ENCODE results near the gene RNLS.

Gene RNLS

DNA sequence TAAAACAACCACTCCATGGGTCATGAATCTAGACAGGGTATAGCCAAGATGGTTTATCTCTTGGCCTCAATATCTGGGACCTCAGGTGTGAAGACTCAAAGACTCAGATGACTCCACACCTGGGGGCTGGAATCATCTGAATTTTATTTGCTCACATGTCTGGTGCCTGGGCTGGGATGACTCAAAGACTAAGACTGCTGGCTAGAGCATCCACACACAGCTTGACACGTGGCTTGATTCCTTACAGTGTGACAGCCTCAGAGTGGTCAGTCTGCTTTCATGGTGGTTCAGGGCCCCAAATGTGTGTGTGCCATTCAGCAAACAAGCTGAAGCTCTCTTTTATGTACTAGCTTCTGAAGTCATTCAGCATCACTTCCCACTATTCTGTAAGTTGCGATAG lies 333.7 kb downstream of the RNLS start:
- no peak for DNase-seq

DNA sequence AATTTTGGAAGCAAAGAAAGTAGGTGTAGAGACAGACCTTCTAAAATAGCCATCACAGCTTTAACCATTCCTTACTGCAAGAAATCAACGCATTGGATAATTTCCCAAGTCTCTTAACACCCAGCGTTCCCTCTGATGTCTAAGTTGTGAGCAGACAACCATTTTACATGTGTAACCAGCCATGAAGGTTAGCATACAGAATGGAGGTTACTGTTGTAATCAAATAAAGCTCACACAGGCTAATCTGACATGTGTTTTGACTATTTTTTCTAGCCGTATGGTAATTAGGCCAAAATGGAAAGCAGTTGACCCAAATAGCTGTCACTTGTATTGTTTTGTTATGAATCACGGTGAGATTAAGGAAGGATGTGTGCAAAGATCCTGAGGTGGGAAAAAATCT lies 336.4 kb downstream of the RNLS start:
- DNase-seq: no peak

DNA sequence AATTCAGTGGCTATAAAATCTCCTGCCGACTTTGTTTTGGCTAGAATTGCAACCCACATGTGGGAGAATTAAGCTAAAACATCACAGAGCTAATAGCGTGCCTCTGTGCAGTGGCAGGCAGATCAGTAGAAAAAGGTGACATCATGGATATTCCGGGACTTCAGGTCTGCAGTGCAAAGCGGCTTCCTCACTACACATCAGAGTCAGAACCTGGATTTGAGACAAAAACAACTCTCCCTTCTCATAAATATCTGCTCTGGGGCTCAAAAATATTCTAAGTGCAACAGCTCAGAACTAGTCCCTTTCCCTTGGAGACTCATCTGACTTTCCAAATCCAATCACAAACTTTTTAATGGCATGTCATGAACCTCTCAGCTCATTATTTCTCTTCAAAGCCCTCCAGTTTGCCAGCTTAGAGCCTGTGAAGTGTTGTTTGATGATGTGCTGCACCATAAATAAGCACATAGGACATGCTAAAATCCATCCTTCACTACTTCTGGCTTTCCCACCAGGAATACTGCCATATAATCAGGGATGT lies 337.1 kb downstream of the RNLS start:
- DNase-seq: no peak

DNA sequence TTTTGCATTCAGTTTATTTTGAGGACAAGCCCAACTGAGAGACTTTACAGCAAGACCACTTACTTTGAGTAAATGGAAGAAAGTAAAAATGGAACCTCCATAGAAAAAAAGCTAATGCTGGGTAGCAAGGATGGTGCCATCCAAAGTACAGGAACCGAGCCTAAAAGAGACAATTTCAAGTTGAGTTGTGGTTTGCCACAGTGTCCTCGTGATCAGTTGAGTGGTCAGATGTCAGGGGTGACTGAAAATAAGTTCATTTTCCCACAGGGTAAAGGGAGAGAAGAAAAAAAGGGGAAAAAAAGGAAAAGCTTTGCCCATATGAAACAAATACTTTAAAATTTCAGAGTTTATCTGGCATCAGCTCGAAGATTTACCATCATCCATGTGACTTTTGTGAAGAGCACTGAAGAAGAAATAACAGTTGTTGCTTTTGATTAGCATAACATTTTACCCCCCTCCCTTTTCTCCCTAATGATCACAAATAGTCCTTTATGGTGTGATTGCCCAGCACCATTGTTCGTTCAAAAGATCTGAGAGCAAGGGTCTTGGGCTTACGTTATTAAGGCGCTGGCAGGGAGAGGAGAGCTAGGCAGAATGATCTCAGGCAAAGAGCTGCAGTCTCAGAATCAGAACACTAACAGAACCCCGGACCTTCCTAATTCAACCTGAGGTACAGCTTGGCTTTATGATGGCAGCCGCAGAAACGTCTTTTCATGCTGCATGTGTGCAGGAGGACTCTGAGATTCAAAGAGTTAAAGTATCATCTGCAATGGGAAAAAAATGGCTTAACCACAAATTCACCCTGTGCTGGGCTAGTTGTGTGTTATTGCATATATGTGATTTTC lies 338.1 kb downstream of the RNLS start:
- no peak for DNase-seq

DNA sequence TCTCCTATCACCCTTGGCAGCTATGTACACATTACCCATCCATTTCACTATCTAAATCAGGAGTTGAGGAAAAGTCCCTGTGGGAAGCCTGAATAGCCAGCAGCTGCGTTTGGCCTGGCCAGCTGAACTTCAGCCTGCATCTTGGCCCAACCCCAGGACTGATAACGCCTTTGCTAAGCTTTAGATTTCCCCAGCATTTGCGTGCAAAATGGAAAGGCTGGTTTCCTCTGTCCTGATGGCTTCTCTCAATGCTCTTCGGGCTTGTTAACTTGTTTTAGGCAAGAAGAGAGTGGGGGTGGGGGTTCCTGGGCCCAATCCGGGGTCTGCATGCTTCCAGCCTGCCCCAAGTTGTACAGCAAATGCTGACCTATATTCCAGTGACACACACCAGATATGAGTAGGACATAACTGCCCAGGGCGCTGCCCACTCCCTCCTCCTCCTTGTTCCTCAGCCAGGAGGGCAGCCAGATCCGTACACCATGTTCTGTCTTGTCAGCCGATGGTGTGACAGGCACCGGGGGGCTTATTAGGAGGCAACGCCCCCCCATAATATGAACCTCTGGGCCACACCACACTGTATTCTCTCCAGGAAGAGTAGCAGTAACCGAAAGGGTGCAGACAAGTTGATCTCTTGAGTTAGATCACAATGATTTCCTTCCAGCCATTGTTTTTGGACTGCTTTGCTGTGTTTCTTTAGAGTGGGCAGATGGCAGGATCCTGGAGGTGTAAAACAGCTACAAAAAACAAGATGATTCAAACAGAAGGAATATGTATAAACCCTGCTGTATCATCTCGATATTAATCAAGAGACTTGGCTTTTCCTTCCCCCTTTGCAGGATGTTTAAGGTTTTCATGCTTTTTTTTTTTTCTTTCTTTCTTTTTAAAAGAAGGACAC lies 339.0 kb downstream of the RNLS start:
- no peak for DNase-seq

DNA sequence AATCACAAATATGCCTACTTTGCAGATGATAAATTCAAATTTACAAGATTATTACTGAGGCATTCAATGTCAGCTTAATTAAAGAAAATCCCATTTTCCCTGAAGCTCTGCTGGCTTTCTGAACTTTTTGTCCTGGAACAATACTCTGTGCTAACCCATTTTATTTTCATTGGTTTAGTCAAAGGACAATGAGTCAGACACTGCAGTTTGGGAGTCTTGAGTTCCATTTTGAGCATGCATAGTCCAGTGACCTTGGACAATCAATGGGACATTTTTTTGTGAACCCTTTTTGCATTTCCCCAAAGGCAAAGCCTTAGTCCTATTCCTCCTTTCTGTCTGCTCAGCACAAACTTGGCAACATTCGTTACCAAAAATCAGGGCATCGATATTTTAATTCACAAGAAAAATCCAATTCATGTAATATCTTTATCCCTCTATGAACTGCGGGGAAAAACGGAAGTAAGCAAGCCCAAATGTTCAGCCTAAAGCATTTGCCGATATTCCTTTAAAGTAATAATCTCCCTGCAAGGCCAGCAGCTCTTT lies 339.8 kb downstream of the RNLS start:
- DNase-seq: no peak

DNA sequence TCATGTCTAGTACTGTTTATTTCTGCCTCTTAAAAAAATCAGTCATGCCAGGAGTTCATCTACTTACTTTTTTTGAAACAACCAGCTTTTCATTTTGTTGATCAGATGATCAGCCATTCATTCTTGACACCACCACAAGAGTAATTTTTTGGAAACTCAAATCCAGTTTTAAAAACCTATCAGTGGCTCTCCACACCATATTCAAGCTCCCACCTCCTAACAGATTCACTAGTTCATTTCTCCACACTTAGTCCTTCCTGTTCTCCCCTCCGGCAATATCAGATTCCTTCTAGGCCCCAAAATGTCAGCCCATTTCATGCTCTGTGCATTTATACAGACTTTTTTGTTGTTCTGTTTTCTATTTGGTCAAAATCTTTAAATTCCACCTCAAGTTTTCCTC lies 341.6 kb downstream of the RNLS start:
- no peak for DNase-seq

DNA sequence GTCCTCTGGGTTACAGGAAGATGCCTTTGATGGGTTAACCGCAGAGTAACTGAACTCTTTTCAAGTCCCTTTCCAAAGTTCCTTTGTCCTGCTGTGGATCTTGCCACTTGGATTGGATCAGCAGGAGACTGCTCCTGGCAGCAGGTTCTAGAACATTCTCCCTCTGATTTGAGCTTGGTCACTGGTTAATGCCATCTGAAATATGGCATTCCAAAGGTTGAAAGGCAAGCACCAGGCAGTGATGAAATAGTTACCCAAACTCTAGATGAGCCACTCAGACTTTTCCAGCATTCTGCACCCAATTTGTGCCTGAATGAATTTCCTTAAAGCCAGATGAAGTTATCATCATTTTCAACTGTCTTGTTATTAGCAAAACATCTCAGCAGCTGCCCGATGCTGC lies 343.9 kb downstream of the RNLS start:
- no peak for DNase-seq

DNA sequence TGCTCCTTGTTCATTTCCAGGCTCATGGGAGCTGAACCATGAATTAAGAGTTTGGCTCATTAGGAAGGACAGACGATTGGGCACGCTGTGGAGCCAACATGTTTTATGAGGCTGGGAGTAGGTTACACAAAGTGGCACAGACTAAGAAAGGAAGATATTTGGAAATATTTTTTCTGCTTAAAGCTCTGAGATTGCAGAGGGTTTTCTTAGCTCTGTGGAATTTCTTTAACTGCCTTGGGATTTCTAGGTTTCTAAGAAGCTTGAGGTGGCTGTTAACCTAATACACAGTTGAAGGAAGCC lies 344.6 kb downstream of the RNLS start:
- DNase-seq: no peak

DNA sequence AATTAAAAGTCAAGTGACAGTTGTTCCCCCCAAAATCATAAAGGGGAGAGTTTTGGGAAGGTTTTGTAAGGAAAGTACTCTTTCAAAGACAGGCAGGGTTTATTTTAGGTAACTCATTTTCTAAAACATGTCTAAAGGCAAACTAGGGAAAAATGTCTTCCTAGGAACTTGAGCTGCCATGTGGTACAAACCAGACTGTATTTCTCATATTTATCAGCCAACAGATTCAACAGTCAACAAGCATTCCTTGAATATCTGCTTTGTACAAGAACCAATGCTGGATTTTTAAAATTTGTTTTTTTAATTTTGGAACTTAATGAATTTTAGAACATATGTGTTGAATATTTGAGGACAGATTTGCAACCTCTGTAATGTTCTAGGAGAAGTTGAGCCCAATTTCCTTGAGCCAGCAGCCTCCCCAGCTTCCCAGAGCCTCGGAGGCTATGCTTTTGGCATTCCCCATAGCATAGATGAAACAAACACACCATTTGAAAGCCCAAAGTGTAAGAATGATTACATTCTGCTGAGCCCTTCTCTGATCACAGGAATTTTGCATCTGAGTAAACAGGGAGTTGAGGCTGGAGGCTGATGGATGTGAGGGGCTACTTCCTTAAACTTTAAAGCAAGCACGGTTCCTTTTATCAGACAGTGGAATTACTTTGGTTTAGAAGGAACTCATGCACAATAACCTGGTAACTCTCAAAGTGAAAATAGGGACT lies 345.1 kb downstream of the RNLS start:
- no peak for DNase-seq

DNA sequence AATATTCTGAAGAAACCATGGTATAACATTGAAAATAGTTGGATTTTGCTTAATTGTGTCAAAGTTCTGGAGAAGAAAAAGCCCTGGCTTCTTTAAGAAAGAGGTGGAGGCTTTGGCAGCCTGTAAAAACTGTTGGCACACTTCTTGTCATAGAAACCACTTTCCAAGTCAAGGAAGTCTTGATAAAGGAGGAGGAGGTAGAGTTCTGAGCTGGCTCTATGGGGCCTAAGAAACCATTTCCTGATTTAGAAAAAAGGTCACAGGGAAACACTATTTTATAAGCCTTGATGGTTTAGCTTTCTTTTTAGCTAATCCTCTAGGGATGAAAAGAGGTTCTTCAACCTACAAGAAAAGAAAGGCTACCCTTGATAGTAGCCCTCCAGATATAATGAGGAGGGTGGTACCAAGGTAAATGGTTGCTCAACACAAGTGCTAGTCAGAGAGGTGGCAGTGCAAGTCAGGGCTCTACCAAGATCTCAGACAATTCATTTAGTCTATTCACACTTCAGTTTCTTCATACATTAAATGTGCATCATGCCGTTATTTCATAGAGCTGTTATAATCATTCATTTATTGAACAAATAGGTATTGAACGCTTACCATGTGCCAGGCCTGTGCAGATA lies 346.9 kb downstream of the RNLS start:
- DNase-seq: no peak

DNA sequence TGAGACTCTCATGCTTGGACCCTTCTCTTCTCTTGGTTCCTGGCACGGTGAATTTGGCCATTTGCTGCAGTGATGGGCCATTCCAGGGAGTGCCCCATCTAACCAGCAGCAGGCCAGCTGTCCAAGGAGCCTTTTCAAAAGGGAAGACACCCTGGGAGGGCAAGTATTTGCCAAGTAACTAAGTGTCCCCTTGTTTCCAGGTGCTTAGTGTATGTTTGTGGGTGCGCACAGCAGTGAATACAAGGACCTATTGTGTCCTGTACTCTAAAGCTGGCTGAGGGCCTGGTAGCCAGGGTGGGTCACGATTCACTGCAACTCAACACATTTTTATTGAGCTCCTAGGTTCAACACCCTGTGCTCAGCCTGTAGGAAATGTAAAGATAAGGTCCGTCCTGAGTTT lies 348.8 kb downstream of the RNLS start:
- no peak for DNase-seq

DNA sequence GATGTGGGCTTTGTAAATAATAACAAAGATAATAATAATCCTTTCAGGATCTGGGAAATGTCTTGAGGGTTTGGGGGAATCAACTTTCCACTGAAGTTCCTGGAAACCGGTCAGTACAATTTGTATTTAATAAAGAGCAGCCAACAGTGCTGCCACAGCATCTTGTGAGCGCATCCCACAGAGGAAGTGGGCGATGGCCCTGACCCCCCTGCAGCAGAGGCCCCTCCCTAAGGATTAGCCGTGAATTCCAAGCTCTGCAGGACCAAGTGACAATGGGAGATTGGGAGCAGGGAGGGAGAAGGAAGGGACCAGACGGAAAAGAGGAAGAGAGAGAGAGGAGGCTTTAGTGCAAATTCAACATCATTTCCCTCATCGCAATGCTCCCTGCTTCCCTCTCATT lies 349.2 kb downstream of the RNLS start:
- DNase-seq: no peak

DNA sequence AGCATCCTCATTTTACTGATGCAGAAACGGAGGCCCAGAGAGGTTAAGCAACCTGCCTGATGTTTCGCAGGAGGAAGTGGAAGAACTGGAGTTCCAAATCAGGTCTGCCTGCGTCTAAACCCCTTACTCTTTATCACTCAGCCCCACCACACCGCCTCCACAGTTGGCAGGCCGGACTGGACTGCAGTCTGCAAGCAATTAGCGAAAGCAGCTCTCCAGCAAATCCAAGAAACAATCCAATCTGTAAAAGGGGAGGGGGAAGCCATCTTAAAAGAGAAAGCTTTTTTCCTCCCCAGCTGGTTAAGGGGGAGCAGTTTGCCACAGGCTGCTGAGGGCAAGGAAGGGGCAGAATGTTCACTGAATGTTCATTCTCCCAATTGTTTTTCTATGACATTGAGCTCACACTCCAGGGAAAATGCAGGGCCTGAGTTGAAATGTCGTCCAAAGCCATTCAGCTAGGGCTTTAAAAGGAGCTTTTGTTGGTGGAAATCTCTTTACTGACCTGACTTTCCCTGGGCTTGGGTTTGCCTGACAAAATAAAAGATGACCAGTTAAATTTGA lies 350.1 kb downstream of the RNLS start:
- no peak for DNase-seq

DNA sequence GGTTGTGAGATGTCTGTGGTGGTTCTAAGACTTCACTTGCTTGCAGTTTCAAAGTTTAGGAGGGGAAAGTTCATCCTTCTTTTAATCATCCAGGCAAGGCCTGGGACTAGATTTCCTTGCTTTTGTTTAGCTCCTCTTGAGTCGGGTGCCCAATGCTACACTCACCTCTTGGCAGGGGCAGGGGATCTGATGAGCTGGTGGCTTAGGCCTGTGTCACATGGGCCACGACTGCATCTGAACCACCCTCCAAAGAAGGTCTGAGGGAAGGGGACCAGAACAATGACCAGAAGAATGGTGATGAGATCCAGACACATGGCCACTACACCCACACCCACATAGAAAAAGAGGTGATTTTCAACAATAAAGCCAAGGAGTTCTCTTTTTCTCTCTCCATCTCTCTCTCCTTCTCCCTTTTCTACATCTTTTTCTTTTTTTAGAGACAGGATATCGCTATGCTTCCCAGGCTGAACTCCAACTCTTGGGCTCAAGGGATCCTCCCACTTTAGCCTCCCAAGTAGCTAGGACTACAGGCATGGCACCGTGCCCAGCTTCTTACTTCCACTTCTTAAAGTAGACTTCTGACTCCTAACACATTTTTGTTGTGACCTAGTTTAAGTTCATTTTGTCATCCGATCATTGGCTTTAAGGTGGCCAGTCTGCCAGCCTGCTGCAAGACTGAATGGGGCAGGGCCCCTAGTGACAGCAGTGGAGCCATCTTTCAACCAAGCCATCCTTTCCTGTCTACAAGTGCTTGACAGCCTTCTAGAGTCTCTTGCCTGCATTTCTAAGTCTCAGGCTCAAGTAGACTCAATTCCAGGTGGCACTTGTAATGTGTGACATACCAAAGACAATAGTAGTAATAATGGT lies 350.9 kb downstream of the RNLS start:
- DNase-seq: no peak

DNA sequence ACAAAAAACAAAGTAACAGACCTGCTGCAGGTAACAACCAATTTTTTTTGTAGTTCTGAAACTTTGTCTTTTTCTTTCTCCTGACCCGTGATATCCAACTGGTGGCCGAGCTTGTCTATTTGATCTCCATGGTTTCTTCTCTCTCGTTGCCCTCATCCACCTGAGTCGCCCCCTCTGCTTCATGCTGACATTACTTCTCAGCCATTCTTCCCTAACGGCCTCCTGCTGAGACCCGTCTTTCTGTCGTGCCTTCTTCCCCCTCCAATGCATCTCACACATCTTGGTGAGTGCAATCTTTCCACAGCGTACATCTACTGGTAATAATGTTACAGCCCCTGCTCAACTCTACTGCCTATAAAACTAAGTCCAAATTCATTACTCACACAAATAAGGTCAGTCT lies 352.9 kb downstream of the RNLS start:
- DNase-seq: no peak

DNA sequence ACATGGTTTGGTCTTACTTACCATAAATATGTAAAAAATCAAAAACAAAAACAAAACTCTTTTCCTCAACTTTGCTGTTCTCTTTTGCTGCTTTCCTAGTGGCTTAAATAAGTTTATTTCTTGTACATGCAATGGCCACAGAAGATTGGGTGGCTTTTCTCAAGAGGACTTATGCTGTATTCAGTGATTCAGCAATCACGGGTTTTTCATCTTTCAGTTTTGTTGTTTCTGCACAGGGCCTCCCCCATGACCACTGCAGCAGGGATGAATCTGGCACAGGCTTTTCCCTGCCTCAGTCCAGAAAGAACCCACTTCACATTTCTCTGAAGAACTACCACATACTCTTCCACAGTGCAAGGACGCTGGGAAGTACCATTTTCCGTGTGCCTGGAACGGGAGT lies 355.0 kb downstream of the RNLS start:
- DNase-seq: no peak

DNA sequence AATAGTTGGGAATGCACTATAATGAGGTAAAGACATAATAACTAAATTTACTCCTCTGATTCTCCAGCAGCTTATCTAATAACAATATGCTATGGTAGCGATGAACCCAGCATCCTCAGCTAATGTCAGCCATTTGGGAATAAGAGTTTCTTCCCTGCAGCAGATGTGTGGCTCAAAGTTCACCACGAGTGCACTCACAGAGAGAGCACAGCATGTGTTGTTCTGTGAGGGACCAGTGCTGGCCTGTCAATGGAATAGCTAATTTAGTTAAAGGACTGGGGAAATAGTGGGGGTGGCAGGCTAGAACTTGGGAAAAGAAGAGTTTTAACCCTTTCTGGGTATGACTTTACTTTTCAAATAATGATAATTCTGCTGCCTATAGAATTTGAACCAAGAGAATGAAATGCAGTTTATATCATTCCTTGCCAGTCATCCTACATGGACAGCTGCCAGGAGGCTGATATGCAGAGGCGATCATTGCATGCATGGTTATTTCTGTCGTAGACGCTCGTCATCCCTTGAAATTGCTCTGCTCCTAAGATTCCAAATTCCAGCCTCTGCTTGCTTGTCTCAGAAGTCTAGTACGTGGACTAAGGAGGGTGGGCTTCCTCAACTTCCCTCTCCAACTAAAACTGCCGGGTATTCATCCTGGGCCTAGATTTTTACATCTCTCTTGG lies 355.6 kb downstream of the RNLS start:
- no peak for DNase-seq

DNA sequence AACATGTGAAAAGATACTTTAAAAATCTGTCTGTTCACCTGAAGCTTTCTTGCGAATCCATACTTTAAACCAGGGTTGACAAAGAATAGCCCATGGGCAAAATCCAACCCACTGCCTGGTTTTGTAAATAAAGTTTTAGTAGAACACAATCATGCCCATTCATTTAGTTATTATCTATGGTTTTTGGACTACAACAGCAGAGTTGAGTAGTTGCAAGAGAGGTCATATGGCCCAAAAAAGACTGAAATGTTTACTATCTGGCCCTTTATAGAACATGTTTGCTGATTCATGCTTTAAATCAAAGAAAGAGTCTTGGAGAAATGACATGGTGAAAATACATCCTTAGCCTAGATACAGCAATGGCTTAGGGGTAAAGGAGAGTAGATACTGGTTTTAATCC lies 356.2 kb downstream of the RNLS start:
- no peak for DNase-seq

DNA sequence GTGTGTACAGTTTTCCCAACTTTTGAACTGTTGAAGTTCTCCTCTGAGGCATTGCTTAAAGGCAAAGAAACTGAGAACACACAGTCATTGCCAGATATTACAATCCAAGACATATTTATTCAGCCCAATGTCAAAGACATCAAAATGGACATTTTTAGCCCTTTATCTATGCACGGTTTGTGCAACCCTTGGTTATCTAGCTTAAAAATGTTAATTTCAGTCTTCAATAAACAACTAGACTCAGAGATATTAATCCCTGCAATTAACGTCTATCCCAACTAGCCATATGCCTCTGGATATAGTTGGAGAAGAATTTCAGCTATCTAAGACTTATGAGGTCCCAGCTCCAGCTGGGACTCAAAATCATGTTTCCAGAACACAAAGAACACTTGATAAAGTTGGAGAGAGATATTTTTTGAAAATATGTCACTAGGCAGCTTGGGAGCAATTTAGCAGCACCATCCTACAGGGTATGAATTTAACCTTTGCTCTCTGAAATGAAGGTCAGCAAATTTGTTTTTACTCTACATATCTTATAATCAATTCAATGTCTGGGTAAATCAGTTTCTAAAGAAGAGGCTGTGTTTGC lies 357.0 kb downstream of the RNLS start:
- no peak for DNase-seq
